K562 (cell line): ENCODE data around the gene OOSP1. TPM values are rescaled to one million over a fixed set of nuclear protein-coding genes. Genes with fewer than 3 reads are reported as not detected.

Source experiments
- ATAC-seq: fragments of 200-7000 bp; cut with Tn5 transposase; 3 replicates; pipeline ENCODE4 v1.9.1; 2020; ENCODE audit warnings: moderate library complexity
- BruUV-seq: library from RNA; stranded (reverse); fragments of 400-500 nt; replicated peaks from 2 replicates; lab custom pipeline; 2021; lab: Mats Ljungman, UMichigan
- CTCF ChIA-PET: fragments of 300-600 bp; formaldehyde crosslinking; extraction: SDS; loops from one replicate; lab custom pipeline; 2021; ENCODE audit warnings: low intra/inter-chr PET ratio; lab: Yijun Ruan, JAX
- POLR2A ChIA-PET: fragments of 300-600, 350-650 bp; sonication (Branson Sonifier 250); formaldehyde crosslinking; extraction: SDS; loops from one replicate; lab custom pipeline; 2021; ENCODE audit warnings: antibody characterized with exemption, inconsistent platforms; lab: Yijun Ruan, JAX
- DNase-seq, 4 experiments: peaks; one replicate each; pipeline versions ENCODE4 v3.0.0 to v3.0.0-alpha.2; 2011 to 2018; ENCODE audit warnings: low spot score in 3 of 4, mixed read lengths in 3 of 4; ENCODE audit errors: extremely low read depth in 1 of 4
- FAIRE-seq: peaks from 2 replicates; lab custom pipeline; 2011; peaks lifted over from hg19 to GRCh38; lab: Jason Lieb, UNC
- H2AFZ ChIP-seq: 2 replicates; pipeline ENCODE4 v1.6.0; 2011; ENCODE audit warnings: low read depth, low read length, control low read depth, inconsistent platforms
- H3K27ac ChIP-seq: fragments of 200-600 bp; 3 replicates; pipeline ENCODE4 v1.8.0; 2011; ENCODE audit warnings: low read depth, mild to moderate bottlenecking, control low read depth, inconsistent platforms, low read length, moderate library complexity, mixed read lengths; ENCODE audit errors: extremely low read depth
- H3K27me3 ChIP-seq, 2 experiments: fragments of 300-600 bp in 1 of 2; 2 replicates in 1 of 2; 3 replicates in 1 of 2; pipeline versions ENCODE4 v1.6.0 to v1.8.0; 2011; ENCODE audit warnings: inconsistent platforms in 2 of 2, low read length in 2 of 2, mild to moderate bottlenecking in 1 of 2, mixed read lengths in 1 of 2, moderate library complexity in 1 of 2; ENCODE audit not compliant: control insufficient read depth in 2 of 2, insufficient read depth in 2 of 2
- H3K36me3 ChIP-seq: fragments of 300-600 bp; 3 replicates; pipeline ENCODE4 v1.8.0; 2011; ENCODE audit warnings: mild to moderate bottlenecking, low read length, inconsistent platforms; ENCODE audit not compliant: control insufficient read depth, insufficient read depth
- H3K4me1 ChIP-seq, 2 experiments: fragments of 200-600 bp in 1 of 2; replicated peaks in 1 of 2; 2 replicates in 1 of 2; 3 replicates in 1 of 2; pipeline versions ENCODE4 v1.5.1 to v1.8.0; 2011; ENCODE audit warnings: inconsistent platforms in 2 of 2, low read length in 2 of 2, mild to moderate bottlenecking in 1 of 2, mixed read lengths in 1 of 2, moderate library complexity in 1 of 2; ENCODE audit not compliant: control insufficient read depth in 2 of 2, insufficient read depth in 2 of 2
- H3K4me2 ChIP-seq: 2 replicates; pipeline ENCODE4 v1.6.1; 2011; ENCODE audit warnings: low read length, control low read depth, inconsistent platforms, mixed read lengths; ENCODE audit not compliant: insufficient read depth
- H3K4me3 ChIP-seq: fragments of 200-600 bp; sonication (generic), shearing (Covaris generic); 2 replicates; pipeline ENCODE4 v1.5.1; 2016; ENCODE audit warnings: control low read depth, inconsistent platforms
- H3K79me2 ChIP-seq: fragments of 200-600 bp; 3 replicates; pipeline ENCODE4 v1.8.0; 2011; ENCODE audit warnings: low read length, inconsistent platforms; ENCODE audit not compliant: control insufficient read depth, insufficient read depth
- H3K9ac ChIP-seq, 2 experiments: 2 replicates each; pipeline versions ENCODE4 v1.6.0 to v1.6.1; 2011; ENCODE audit warnings: low read depth in 2 of 2, low read length in 2 of 2, control low read depth in 1 of 2, inconsistent platforms in 1 of 2, mild to moderate bottlenecking in 1 of 2, mixed read lengths in 1 of 2; ENCODE audit not compliant: insufficient read depth in 1 of 2
- H3K9me1 ChIP-seq: one replicate; pipeline ENCODE4 v1.6.0; 2011; ENCODE audit warnings: inconsistent platforms, mild to moderate bottlenecking, low read length, moderate library complexity; ENCODE audit not compliant: control insufficient read depth, insufficient read depth
- H3K9me3 ChIP-seq: replicated peaks from 2 replicates; pipeline ENCODE4 v1.5.1; 2011; ENCODE audit warnings: low read depth, low read length, inconsistent platforms; ENCODE audit not compliant: control insufficient read depth, insufficient read depth
- H4K20me1 ChIP-seq: replicated peaks from 2 replicates; pipeline ENCODE4 v1.6.1; 2011; ENCODE audit warnings: low read length, inconsistent platforms, mixed read lengths; ENCODE audit not compliant: control insufficient read depth, insufficient read depth
- ATF7 ChIP-seq: fragments of 450-650 bp; IDR thresholded peaks from 2 replicates; pipeline ENCODE4 v1.7.1; 2014; ENCODE audit warnings: mild to moderate bottlenecking, moderate library complexity
- BRD4 ChIP-seq: fragments of 200-600 bp; sonication (generic); IDR thresholded peaks from 2 replicates; pipeline ENCODE4 v1.6.1; 2017; ENCODE audit warnings: inconsistent platforms
- DDX20 ChIP-seq: fragments of 450-650 bp; IDR thresholded peaks from 2 replicates; pipeline ENCODE4 v1.6.1; 2016; ENCODE audit warnings: missing genetic modification characterization, low read depth, mild to moderate bottlenecking, missing compliant biosample characterization, moderate library complexity
- ELF4 ChIP-seq: fragments of 450-650 bp; formaldehyde crosslinking; IDR thresholded peaks from 2 replicates; pipeline ENCODE4 v1.4.0; 2022; ENCODE audit warnings: missing genetic modification characterization
- ERF ChIP-seq: fragments of 450-650 bp; formaldehyde crosslinking; IDR thresholded peaks from 2 replicates; pipeline ENCODE4 v1.4.0; 2020; ENCODE audit warnings: mild to moderate bottlenecking, mixed read lengths
- FOSL1 ChIP-seq: fragments of 200-800 bp; sonication (Bioruptor generic); conservative IDR thresholded peaks from 2 replicates; pipeline ENCODE4 v1.6.1; 2016; ENCODE audit warnings: missing genetic modification characterization, missing compliant biosample characterization
- HMG20A ChIP-seq: fragments of 450-650 bp; formaldehyde crosslinking; conservative IDR thresholded peaks from 2 replicates; pipeline ENCODE4 v1.4.0; 2020; ENCODE audit warnings: mild to moderate bottlenecking, mixed read lengths
- ILK ChIP-seq: fragments of 450-650 bp; IDR thresholded peaks from 2 replicates; pipeline ENCODE4 v1.6.1; 2016; ENCODE audit warnings: missing genetic modification characterization, low read depth, mild to moderate bottlenecking, missing compliant biosample characterization, moderate library complexity, borderline replicate concordance
- NFXL1 ChIP-seq: fragments of 450-650 bp; formaldehyde crosslinking; IDR thresholded peaks from 2 replicates; pipeline ENCODE4 v1.4.0; 2021; ENCODE audit warnings: mild to moderate bottlenecking
- NR2C1 ChIP-seq, 2 experiments: fragments of 450-650 bp; IDR thresholded peaks; 2 replicates each; pipeline ENCODE4 v1.6.1; 2017; ENCODE audit warnings: mild to moderate bottlenecking in 2 of 2, antibody characterized with exemption in 1 of 2, inconsistent platforms in 1 of 2, missing compliant biosample characterization in 1 of 2, missing genetic modification characterization in 1 of 2
- POLR2AphosphoS5 ChIP-seq: IDR thresholded peaks from 2 replicates; pipeline ENCODE4 v1.6.1; 2011; ENCODE audit warnings: mild to moderate bottlenecking, low read depth, low read length, moderate library complexity; ENCODE audit not compliant: control insufficient read depth, insufficient read depth
- RB1 ChIP-seq: fragments of 450-650 bp; IDR thresholded peaks from 2 replicates; pipeline ENCODE4 v1.6.1; 2017; ENCODE audit warnings: low read depth, mild to moderate bottlenecking
- TRIM28 ChIP-seq: fragments of 450-650 bp; IDR thresholded peaks from 2 replicates; pipeline ENCODE4 v1.6.1; 2017
- ZKSCAN8 ChIP-seq: fragments of 200-800 bp; sonication (Bioruptor generic); IDR thresholded peaks from 2 replicates; pipeline ENCODE4 v1.6.1; 2016; ENCODE audit warnings: missing genetic modification characterization, missing compliant biosample characterization
- ZNF24 ChIP-seq: fragments of 450-650 bp; IDR thresholded peaks from 2 replicates; pipeline ENCODE4 v1.6.1; 2016
- ZNF408 ChIP-seq: fragments of 250-450 bp; sonication (Bioruptor Pico); IDR thresholded peaks from 2 replicates; pipeline ENCODE4 v1.4.0; 2020; ENCODE audit warnings: low read depth, mild to moderate bottlenecking, moderate library complexity
- ZNF507 ChIP-seq: conservative IDR thresholded peaks from 2 replicates; pipeline ENCODE4 v1.6.1; 2017; ENCODE audit warnings: missing genetic modification characterization, missing compliant biosample characterization
- ZSCAN29 ChIP-seq: fragments of 450-650 bp; IDR thresholded peaks from 2 replicates; pipeline ENCODE4 v1.6.1; 2017
- WGBS: fragments of 100-300 bp; shearing (Covaris generic); methylation state at CpG from one replicate; pipeline ENCODE4 v1.1.6; 2016; ENCODE audit warnings: low coverage, mixed read lengths; ENCODE audit not compliant: insufficient coverage; ENCODE audit errors: missing lambda C conversion rate; 5-methylcytosine and 5-hydroxymethylcytosine counted together
- in situ Hi-C: fragments of 300-500 bp; cut with MboI; formaldehyde crosslinking; loops from 4 replicates; pipeline ENCODE4 v1.15.0; 2018; ENCODE audit warnings: inconsistent platforms, mixed read lengths
- intact Hi-C: fragments of 100-400 bp; cut with micrococcal nuclease; formaldehyde crosslinking; loops from 2 replicates; pipeline ENCODE4 v1.14.2; 2022
- polyA plus RNA-seq, 8 experiments: library from polyadenylated mRNA; depleted of rRNA in 4 of 8; stranded (reverse) in 5 of 8; unstranded in 3 of 8; fragments of >200 nt; fragmentation: Nextera tagmentation in 2 of 8; fragmentation: Illumina TruSeq in 1 of 8; extraction: Ambion mirVana in 2 of 8; extraction: Trizol in 1 of 8; gene quantifications; 2 replicates each; pipeline versions ENCODE4 v1.2.1 to v1.2.3, GENCODE V29; 2011 to 2014; ENCODE audit warnings: inconsistent platforms in 1 of 8, missing spikeins in 1 of 8
- total RNA-seq, 7 experiments: library from RNA; depleted of rRNA in 6 of 7; stranded (reverse); fragments of >200 nt in 6 of 7; fragmentation: Illumina TruSeq in 2 of 7; extraction: Trizol in 2 of 7; gene quantifications; 2 replicates each; pipeline versions ENCODE4 v1.2.1 to v1.2.3, GENCODE V29; 2011 to 2021; ENCODE audit warnings: low replicate concordance in 1 of 7
- TF ChIP-seq, protein P1 (sequence below): fragments of 250-450 bp; sonication (Bioruptor Pico); IDR thresholded peaks from 2 replicates; pipeline ENCODE4 v1.5.0; 2021; ENCODE audit warnings: mild to moderate bottlenecking, borderline replicate concordance

Gene OOSP1
- total and polyA plus RNA-seq, 9 of the 15 experiments (the other 6 are each of a cell fraction or from before 2014, with no cell fraction given) = 0.14 to 3.0 (median 0.61) TPM

DNA sequence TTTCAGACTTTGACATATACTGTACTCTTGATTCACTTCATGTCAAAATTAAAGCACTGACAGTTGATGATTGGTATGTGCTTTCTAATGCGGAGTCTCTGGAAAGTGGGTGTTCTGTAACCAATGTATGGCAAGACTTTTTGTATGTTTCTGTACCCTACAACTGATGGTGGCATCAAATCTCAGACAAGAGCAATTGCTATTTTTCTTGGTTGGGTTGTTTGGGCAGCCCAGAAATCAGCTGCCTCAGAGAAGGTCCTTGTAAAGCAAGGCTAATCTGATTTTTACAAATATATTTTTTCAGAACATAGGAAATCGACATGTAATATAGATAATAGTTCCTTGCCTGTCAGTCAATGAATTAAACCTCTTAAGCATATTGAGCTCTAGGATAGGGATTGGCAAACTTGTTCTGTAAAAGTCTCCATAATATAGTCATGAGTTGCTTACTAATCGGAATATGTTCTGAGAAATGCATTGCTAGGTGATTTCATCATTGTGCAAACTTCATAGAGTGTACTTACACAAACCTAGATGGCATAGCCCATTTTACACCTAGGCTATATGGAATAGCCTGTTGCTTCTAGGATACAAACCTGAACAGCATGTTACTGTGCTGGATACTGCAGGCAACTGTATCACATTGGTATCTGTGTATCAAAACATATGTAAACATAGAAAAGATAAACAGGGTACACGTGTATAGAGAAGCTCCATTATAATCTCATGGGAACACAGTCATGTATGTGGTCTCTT is 15.4 kb downstream of the OOSP1 start:
- Histone ChIP-seq H3K27me3 (no peaks in the 10 kb centered on the region), H3K4me3 (no peak overlapping the region), H4K20me1 (no peaks in the 10 kb centered on the region), H3K9me3 (peaks cover 7% of the 10 kb centered on the region), H3K9me1 (no peaks in the 10 kb centered on the region), H3K9ac (no peak overlapping the region), H3K79me2 (no peaks in the 10 kb centered on the region), H3K27ac (no peak overlapping the region; the same call in 2 of the 3 replicates), H2AFZ (peak overlapping the region; percentile 51), H3K4me1 (peaks cover 0 to 13% of the 10 kb centered on the region in 2 experiments; a peak in 2 of 5 replicates), H3K36me3 (no peaks in the 10 kb centered on the region), H3K4me2 (no peak overlapping the region)
- DNase-seq (no peak), FAIRE-seq (no peak), ATAC-seq (peak; percentile 91)
- CTCF ChIA-PET = interaction anchor here (0.7 kb wide), 1 partner anchor 12 kb away, joined by 3 read pairs; no protein-coding TSS in a partner anchor
- 29% methylated on average over 4 of the region's 4 CpGs for WGBS
- no TSS peak for BruUV-seq
- POLR2A ChIA-PET = no interaction called here
- intact Hi-C loops (no loop called here), in situ Hi-C loops (no loop called here)
- TF ChIP-seq ZNF507 = 0 out of 2 replicates have a peak, but pooled peaks have one; percentile 26
- no peak for TF ChIP-seq HMG20A (CRISPR knock-in tag)
- 0 out of 2 replicates have a peak, but pooled peaks have one; percentile 14 for TF ChIP-seq ZKSCAN8 (CRISPR knock-in tag)
- TF ChIP-seq NR2C1 (IDR thresholded peaks at IDR 0.05) = no peak
- TF ChIP-seq NR2C1 (tag; IDR thresholded peaks at IDR 0.05) = peak; percentile 19
- TF ChIP-seq, protein P1, sequence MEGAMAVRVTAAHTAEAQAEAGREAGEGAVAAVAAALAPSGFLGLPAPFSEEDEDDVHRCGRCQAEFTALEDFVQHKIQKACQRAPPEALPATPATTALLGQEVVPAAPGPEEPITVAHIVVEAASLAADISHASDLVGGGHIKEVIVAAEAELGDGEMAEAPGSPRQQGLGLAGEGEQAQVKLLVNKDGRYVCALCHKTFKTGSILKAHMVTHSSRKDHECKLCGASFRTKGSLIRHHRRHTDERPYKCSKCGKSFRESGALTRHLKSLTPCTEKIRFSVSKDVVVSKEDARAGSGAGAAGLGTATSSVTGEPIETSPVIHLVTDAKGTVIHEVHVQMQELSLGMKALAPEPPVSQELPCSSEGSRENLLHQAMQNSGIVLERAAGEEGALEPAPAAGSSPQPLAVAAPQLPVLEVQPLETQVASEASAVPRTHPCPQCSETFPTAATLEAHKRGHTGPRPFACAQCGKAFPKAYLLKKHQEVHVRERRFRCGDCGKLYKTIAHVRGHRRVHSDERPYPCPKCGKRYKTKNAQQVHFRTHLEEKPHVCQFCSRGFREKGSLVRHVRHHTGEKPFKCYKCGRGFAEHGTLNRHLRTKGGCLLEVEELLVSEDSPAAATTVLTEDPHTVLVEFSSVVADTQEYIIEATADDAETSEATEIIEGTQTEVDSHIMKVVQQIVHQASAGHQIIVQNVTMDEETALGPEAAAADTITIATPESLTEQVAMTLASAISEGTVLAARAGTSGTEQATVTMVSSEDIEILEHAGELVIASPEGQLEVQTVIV (CRISPR knock-in tag) = 0 out of 2 replicates have a peak, but pooled peaks have one; percentile 51
- no peak for TF ChIP-seq ZNF408 (CRISPR knock-in tag)
- TF ChIP-seq BRD4 = 0 out of 2 replicates have a peak, but pooled peaks have one; percentile 53
- peak; percentile 75 for TF ChIP-seq FOSL1
- no peak for TF ChIP-seq RB1
- no peak for TF ChIP-seq POLR2AphosphoS5
- TF ChIP-seq ZSCAN29 = no peak
- TF ChIP-seq ATF7 = peak; percentile 60; the same call in 1 of the 2 replicates
- 0 out of 2 replicates have a peak, but pooled peaks have one; percentile 42 for TF ChIP-seq ELF4 (CRISPR knock-in tag)
- TF ChIP-seq NFXL1 (CRISPR knock-in tag) = 0 out of 2 replicates have a peak, but pooled peaks have one; percentile 11
- peak; percentile 74; the same call in 1 of the 2 replicates for TF ChIP-seq DDX20 (tag)
- TF ChIP-seq TRIM28 = no peak
- TF ChIP-seq ERF (CRISPR knock-in tag) = no peak
- no peak for TF ChIP-seq ZNF24
- TF ChIP-seq ILK = 0 out of 2 replicates have a peak, but pooled peaks have one; percentile 26
